Measurements from ENCODE around the gene TRPT1.

TRPT1 gene

DNA sequence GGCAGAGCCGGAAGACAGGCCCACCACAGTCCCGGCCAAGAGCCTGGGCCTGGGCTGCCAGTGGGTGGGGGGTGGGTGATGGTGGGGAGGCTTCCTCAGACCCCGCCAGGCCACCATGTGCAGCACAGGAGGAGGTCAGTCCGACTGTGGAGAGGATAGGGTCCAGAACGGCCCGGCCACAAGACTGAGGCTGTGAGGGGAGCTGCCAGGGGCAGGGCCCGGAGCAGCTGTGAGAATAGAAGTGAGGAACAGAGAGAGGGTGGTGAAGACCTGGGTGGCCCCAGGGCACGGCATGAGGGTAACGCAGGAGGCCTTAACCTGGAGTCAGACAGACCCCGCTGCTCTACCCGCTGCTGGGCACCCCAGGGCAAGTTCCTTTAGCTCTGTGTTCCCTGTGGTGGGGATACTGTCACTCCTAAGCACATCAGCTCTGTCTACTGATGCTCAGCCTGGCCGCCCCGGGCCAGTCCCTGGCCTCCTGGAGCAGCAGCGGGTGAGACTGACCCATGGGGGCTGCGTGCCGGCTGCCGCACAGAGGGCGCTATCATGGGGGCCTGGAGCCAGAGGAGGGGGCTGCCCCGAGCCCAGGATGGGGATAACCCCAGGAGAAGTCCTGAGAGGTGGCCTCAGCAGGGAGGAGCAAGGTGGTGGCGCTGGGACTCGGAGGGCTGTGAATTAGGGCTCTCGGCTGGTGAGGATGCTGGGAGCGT is 17.7 kb downstream of the TRPT1 start:
- POLR2A ChIA-PET, result interaction anchor here (0.6 to 1.8 kb wide), 5 partner anchors 18 to 61 kb away, joined by 3 to 6 read pairs (median 3); no protein-coding TSS in a partner anchor
- no peak overlapping the region for H3K4me3 ChIP-seq (ENCODE audit: low read depth, low read length)
- CTCF ChIA-PET, result interaction anchor here (1.1 to 11.7 kb wide), 9 partner anchors 8 to 123 kb away, joined by 3 to 305 read pairs (median 56); partner anchors contain the start of genes CATSPERZ, ESRRA, NUDT22 and PLCB3
- TF ChIP-seq, protein P1, sequence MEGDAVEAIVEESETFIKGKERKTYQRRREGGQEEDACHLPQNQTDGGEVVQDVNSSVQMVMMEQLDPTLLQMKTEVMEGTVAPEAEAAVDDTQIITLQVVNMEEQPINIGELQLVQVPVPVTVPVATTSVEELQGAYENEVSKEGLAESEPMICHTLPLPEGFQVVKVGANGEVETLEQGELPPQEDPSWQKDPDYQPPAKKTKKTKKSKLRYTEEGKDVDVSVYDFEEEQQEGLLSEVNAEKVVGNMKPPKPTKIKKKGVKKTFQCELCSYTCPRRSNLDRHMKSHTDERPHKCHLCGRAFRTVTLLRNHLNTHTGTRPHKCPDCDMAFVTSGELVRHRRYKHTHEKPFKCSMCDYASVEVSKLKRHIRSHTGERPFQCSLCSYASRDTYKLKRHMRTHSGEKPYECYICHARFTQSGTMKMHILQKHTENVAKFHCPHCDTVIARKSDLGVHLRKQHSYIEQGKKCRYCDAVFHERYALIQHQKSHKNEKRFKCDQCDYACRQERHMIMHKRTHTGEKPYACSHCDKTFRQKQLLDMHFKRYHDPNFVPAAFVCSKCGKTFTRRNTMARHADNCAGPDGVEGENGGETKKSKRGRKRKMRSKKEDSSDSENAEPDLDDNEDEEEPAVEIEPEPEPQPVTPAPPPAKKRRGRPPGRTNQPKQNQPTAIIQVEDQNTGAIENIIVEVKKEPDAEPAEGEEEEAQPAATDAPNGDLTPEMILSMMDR (IDR thresholded peaks at IDR 0.05; ENCODE audit: insufficient read depth, low read length, missing control alignments), result no peak
- DNase-seq (ENCODE audit: low read depth, low spot score), result no peak

DNA sequence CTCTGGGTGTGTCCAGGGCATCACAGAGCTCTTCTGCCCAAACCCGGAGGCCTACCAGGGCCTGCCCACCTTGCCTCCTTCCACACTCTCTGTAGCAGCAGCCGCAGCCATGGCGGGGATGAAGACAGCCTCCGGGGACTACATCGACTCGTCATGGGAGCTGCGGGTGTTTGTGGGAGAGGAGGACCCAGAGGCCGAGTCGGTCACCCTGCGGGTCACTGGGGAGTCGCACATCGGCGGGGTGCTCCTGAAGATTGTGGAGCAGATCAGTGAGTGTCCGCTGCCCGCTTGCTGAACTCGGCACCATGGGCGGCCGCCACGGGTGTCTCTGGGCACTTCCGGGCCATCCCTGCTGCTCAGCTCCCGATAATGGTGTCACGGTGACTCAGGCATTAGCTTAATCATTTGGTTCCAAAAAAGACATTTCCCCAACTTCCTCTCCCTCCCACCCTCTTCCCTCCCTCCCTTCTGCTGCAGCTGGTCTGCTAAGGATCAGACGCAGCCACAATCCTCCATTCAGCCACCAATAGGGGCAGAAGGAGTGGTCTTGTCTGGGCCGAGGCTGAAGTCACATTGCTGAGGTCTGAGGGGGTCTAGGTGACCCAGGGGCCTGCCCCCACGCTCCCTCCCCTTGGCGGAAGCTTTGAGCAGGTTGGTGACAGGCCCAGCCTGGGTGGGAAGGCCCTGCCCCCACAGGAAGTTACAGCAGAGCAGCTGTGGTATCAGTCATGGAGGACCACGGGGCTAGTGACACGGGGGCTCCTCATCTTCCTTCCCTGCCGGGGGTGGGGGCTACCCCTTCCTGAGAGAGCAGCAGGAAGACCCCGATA is 18.5 kb downstream of the TRPT1 start:
- TF ChIP-seq, protein P1 (IDR thresholded peaks at IDR 0.05; ENCODE audit: insufficient read depth, low read length, missing control alignments), result no peak
- DNase-seq (ENCODE audit: low read depth, low spot score), result no peak
- ChIA-PET POLR2A (interaction anchor here (0.6 to 1.8 kb wide), 7 partner anchors 19 to 110 kb away, joined by 3 to 6 read pairs (median 3); partner anchors contain the start of genes PLCB3, PRDX5 and TRMT112), CTCF (interaction anchor here (0.7 to 11.7 kb wide), 15 partner anchors 8 to 147 kb away, joined by 3 to 305 read pairs (median 4); partner anchors contain the start of genes CATSPERZ, ESRRA, NUDT22 and PLCB3)
- no peak overlapping the region; the same call in 1 of the 2 replicates for H3K4me3 ChIP-seq (ENCODE audit: low read depth, low read length)

DNA sequence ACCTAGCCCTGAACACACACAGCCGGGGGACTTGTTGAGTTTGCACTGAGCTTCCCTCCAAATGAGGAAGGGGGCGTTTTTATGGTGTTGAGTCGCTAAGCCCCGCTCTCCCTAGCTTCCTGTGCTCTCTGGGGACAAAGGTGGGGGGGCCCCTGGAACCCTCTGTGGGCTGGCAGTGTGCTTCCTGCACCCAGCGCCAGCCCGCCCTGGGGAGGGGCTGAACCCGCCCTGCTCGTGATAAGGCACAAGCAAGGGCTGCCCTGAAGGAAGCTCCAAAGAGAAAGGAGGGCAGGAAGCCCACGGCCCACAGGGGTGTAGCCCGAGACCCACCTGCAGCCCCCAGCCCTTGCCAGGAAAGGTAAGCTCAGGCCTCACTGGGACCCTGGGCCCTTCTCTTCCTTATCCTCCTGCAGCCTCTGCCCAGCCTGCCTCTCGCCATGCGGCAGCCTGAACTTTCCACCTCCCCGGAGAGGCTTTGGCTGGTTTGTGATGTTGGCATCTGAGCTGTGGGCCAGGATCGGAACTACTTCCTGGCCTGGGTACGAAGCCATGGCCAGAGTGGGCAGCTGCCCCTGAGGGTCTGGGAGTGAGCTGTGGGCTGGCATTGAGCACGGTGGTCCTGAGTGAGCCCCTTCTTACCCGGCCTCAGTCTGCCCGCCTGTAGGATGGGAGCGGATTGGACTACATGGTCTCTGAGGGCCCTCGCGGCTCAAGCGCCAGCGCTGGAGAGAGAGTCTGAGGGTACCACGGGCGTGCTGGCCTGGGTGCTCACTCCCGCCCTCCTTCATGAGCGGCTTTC is 19.3 kb downstream of the TRPT1 start, which contains the start of gene FERMT3:
Gene FERMT3, plus strand, starts transcription at position 265 of the 799 bp plus-strand sequence. CDS start 644 bp downstream, outside the sequence.
- H3K4me3 ChIP-seq (ENCODE audit: low read depth, low read length), result no peak within 1 kb of the TSS; the same call in 1 of the 2 replicates
- ChIA-PET CTCF (interaction anchor here (0.7 to 11.7 kb wide), 16 partner anchors 10 to 148 kb away, joined by 3 to 305 read pairs (median 4); partner anchors contain the start of genes CATSPERZ, ESRRA, NUDT22 and PLCB3), POLR2A (interaction anchor here (0.7 to 1.8 kb wide), 6 partner anchors 8 to 111 kb away, joined by 3 to 6 read pairs (median 4); partner anchors contain the start of genes PLCB3, PRDX5 and TRMT112)
- no peak for DNase-seq (ENCODE audit: low read depth, low spot score)
- TF ChIP-seq, protein P1 (IDR thresholded peaks at IDR 0.05; ENCODE audit: insufficient read depth, low read length, missing control alignments), result no peak

DNA sequence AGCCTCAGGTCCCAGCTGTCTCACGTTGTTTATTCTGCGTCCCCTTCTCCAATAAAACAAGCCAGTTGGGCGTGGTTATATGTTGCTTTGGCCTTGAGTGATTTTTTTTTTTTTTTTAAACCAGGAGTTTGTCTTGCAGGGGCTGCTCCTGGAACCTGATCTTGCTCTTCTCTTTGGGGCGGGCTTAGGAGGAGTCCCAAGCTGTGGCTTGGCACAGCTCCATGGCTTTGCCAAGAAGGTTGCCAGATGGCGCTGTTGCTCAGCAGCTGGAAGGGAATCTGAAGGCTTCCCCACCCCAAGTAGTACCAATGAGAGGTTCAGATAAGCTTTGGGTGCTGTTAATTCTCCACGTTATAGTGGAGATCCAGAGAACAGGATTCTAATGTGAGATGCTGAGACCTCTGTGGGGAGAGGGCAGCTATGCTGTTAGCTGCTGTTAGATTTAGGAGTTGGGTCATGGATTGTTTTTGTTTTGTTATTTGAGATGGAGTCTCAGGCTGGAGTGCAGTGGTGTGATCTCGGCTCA is 21.5 kb downstream of the TRPT1 start:
- DNase-seq (ENCODE audit: low read depth, low spot score), result peak; percentile 74
- TF ChIP-seq, protein P1 (IDR thresholded peaks at IDR 0.05; ENCODE audit: insufficient read depth, low read length, missing control alignments), result peak; percentile 83
- ChIA-PET POLR2A (interaction anchor here (0.6 to 1.6 kb wide), 7 partner anchors 9 to 96 kb away, joined by 3 to 10 read pairs (median 5); partner anchors contain the start of genes CATSPERZ, FKBP2 and STIP1), CTCF (interaction anchor here (0.8 to 11.7 kb wide), 23 partner anchors 8 to 367 kb away, joined by 3 to 305 read pairs (median 6); partner anchors contain the start of genes CATSPERZ, DNAJC4, ESRRA and FKBP2)
- no peak overlapping the region for H3K4me3 ChIP-seq (ENCODE audit: low read depth, low read length)

DNA sequence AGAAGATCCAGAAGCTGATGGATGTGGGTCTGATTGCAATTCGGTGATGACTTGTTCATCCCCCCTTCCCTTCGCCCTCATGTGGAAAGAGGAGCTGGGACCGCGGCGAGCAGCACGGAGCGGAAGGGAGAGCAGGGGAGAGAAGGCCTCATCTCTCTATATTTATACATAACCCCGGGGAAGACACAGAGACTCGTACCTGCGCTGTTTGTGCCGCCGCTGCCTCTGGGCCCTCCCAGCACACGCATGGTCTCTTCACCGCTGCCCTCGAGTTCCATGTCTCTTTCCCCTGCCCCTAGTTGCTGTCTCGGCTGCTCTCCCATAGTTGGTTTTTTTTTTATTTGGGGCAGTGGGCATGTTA is 21.9 kb downstream of the TRPT1 start:
- POLR2A ChIA-PET, result interaction anchor here (1.2 to 1.6 kb wide), 5 partner anchors 10 to 97 kb away, joined by 3 to 10 read pairs (median 5); partner anchors contain the start of genes CATSPERZ, FKBP2 and STIP1
- DNase-seq (ENCODE audit: low read depth, low spot score), result no peak
- H3K4me3 ChIP-seq (ENCODE audit: low read depth, low read length), result no peak overlapping the region
- TF ChIP-seq, protein P1 (IDR thresholded peaks at IDR 0.05; ENCODE audit: insufficient read depth, low read length, missing control alignments), result no peak
- CTCF ChIA-PET, result interaction anchor here (0.8 to 11.7 kb wide), 22 partner anchors 8 to 367 kb away, joined by 3 to 305 read pairs (median 7); partner anchors contain the start of genes CATSPERZ, DNAJC4, ESRRA and FKBP2
